Progenitor cell of endocrine pancreas (in vitro differentiated cells): ENCODE results near the gene SPOCK3. TPM values are rescaled to one million over a fixed set of nuclear protein-coding genes. Genes with fewer than 3 reads are reported as not detected.

Experiments used
- DNase-seq: peaks from one replicate; pipeline ENCODE4 v3.0.0; 2021; ENCODE audit warnings: low spot score; ENCODE audit not compliant: unreplicated experiment
- H3K27ac Mint-ChIP-seq: 2 replicates; pipeline ENCODE4 v1.8.0; 2021; ENCODE audit warnings: mild to moderate bottlenecking, moderate library complexity, mixed read lengths
- H3K27me3 Mint-ChIP-seq: 2 replicates; pipeline ENCODE4 v1.8.0; 2021; ENCODE audit warnings: mixed read lengths
- H3K36me3 Mint-ChIP-seq: 2 replicates; pipeline ENCODE4 v1.8.0; 2022; ENCODE audit warnings: mixed read lengths; ENCODE audit not compliant: insufficient read depth
- H3K4me1 Mint-ChIP-seq: 2 replicates; pipeline ENCODE4 v1.8.0; 2021; ENCODE audit warnings: low read depth, mixed read lengths
- H3K4me3 Mint-ChIP-seq: 2 replicates; pipeline ENCODE4 v1.8.0; 2021; ENCODE audit warnings: low read depth, mild to moderate bottlenecking, moderate library complexity, mixed read lengths
- H3K9me3 Mint-ChIP-seq: 2 replicates; pipeline ENCODE4 v1.8.0; 2021; ENCODE audit warnings: low read depth, mixed read lengths
- total RNA-seq: library from RNA; stranded (reverse); gene quantifications from 2 replicates; pipeline ENCODE4 v1.2.1, GENCODE V29; 2021
- TF ChIP-seq, protein P1 (sequence below): fragments of 200-600 bp; sonication (generic); IDR thresholded peaks from one replicate; pipeline ENCODE4 v1.5.0; 2021; ENCODE audit warnings: antibody characterized with exemption, mild to moderate bottlenecking; ENCODE audit not compliant: unreplicated experiment

The SPOCK3 gene
- total RNA-seq, 1 donor from 2014 or later = 1.3 TPM

DNA sequence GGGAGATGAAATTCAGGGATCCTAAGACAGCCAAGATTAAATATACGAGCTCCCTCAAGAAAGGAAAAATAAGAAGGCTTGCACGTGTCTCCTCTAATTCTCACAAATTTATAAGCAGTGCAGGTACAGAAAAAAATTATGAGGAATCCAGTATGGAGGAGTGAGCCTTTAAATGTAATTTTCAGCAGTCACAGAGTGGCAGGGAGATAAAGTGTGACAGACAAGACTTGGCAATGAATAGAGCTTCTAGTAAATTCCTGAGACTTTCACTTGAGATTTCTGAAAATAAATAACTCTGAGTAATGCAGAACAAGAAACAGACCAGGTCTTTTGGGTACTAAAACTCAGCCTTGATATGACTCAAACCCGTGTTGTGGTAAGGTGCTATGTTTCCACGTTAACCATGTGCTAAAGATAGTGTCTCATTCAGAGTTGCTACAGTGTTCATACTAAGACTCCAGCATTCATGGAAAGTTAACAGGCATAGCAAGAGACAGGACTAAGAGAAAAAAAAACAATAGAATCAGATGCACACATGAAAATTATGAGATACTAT lies 119.8 kb downstream of the SPOCK3 start:
- no peaks in the 10 kb centered on the region for H3K36me3 Mint-ChIP-seq
- TF ChIP-seq, protein P1, sequence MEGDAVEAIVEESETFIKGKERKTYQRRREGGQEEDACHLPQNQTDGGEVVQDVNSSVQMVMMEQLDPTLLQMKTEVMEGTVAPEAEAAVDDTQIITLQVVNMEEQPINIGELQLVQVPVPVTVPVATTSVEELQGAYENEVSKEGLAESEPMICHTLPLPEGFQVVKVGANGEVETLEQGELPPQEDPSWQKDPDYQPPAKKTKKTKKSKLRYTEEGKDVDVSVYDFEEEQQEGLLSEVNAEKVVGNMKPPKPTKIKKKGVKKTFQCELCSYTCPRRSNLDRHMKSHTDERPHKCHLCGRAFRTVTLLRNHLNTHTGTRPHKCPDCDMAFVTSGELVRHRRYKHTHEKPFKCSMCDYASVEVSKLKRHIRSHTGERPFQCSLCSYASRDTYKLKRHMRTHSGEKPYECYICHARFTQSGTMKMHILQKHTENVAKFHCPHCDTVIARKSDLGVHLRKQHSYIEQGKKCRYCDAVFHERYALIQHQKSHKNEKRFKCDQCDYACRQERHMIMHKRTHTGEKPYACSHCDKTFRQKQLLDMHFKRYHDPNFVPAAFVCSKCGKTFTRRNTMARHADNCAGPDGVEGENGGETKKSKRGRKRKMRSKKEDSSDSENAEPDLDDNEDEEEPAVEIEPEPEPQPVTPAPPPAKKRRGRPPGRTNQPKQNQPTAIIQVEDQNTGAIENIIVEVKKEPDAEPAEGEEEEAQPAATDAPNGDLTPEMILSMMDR = no peak
- H3K4me3 Mint-ChIP-seq = no peak overlapping the region
- H3K27ac Mint-ChIP-seq = no peak overlapping the region
- no peaks in the 10 kb centered on the region for H3K27me3 Mint-ChIP-seq
- no peak for DNase-seq
- H3K4me1 Mint-ChIP-seq = peaks cover 8% of the 10 kb centered on the region
- no peaks in the 10 kb centered on the region for H3K9me3 Mint-ChIP-seq

DNA sequence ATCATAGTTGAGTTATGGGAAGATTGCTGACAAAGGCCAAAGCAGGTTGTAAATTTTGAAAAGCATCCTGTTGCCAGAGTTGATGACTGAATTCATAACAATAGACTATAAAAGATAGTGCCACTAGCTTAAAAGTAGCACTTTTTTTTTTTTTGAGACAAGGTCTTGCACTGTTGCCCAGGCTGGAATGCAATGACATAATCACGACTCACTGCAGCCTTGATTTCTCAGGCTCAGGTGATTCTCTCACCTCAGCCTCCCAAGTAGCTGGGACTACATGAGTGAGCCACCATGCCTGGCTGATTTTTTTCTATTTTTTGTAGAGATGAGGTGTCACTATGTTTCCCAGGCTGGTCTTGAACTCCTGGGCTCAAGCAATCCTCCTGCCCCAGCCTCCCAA lies 122.7 kb downstream of the SPOCK3 start:
- Mint-ChIP-seq H3K4me3 (no peak overlapping the region), H3K36me3 (no peaks in the 10 kb centered on the region)
- DNase-seq = no peak

DNA sequence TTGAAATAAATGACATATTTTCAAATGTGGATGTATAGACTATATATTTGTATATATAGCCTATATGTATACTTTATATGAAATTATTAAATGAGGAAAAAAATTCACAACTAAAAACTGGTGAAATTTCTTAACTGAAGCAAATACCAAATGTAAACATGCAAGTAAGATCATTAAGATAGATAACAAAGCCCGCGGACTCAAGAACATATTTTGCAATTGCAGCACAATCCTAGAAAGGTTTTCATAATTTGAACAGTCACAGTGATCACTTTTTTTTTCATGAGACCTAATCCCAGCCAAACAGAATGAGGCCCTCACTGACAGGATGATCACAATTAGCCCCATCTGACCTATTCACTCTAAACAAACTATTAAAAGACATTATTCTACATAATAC lies 123.2 kb downstream of the SPOCK3 start:
- DNase-seq = no peak
- Mint-ChIP-seq H3K36me3 (no peaks in the 10 kb centered on the region), H3K4me3 (no peak overlapping the region), H3K27ac (no peak overlapping the region), H3K27me3 (no peaks in the 10 kb centered on the region), H3K9me3 (no peaks in the 10 kb centered on the region), H3K4me1 (peaks cover 8% of the 10 kb centered on the region)
- TF ChIP-seq, protein P1 = no peak

More for the DNA sequence above, 122.7 kb downstream of the SPOCK3 start:
- Mint-ChIP-seq H3K27me3 (no peaks in the 10 kb centered on the region), H3K4me1 (peaks cover 8% of the 10 kb centered on the region), H3K27ac (no peak overlapping the region), H3K9me3 (no peaks in the 10 kb centered on the region)
- TF ChIP-seq, protein P1 = no peak

DNA sequence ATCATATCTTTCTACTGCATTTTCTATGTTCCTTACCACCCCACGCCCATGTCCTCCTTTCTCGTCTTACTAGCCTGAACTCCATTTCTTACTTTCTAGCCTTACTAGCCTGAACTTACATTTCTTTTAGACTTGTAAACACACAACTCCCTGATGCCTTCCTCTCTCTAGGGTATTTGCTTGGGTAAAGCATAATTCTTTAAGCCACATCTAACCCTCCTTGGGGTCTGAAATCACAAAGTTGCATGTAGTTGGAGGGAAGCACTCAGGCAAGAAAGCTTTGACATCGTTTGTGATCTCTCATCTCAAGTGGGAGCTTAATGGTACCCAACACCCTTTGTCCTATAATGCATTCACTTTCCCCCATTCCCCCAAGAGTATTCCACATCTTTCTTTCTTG lies 124.4 kb downstream of the SPOCK3 start:
- no peaks in the 10 kb centered on the region for H3K27me3 Mint-ChIP-seq
- peak overlapping the region; percentile 74 for H3K27ac Mint-ChIP-seq
- H3K4me1 Mint-ChIP-seq = peaks cover 8% of the 10 kb centered on the region
- no peaks in the 10 kb centered on the region for H3K9me3 Mint-ChIP-seq
- H3K36me3 Mint-ChIP-seq = no peaks in the 10 kb centered on the region
- DNase-seq = no peak
- H3K4me3 Mint-ChIP-seq = no peak overlapping the region
- TF ChIP-seq, protein P1 = no peak

DNA sequence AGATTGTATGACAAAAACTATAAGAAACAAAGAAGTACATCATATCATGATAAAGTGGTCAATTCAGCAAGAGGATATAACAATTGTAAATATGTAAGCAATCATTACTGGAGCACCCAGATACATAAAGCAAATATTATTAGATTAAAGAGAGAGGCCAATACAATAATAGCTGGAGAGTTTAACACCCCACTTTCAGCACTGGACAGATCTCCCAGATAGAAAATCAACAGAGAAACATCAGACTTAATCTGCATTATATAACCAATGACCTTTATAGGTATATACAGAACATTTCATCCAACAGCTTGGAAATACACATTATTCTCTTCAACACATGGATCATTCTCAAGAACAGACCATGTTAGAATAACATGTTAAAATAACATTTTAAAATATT lies 128.4 kb downstream of the SPOCK3 start:
- H3K27me3 Mint-ChIP-seq = no peaks in the 10 kb centered on the region
- H3K9me3 Mint-ChIP-seq = no peaks in the 10 kb centered on the region
- no peaks in the 10 kb centered on the region for H3K36me3 Mint-ChIP-seq
- no peak for DNase-seq
- TF ChIP-seq, protein P1 = no peak
- H3K27ac Mint-ChIP-seq = no peak overlapping the region
- no peaks in the 10 kb centered on the region for H3K4me1 Mint-ChIP-seq
- H3K4me3 Mint-ChIP-seq = no peak overlapping the region
